Glutamatergic neuron (in vitro differentiated cells): ENCODE results near the gene TSHZ2. TPM values are rescaled to one million over a fixed set of nuclear protein-coding genes. Genes with fewer than 3 reads are reported as not detected.
"Not testable (repeated sequence)": the region's sequence is repeated elsewhere in the genome, so short reads cannot be mapped to it uniquely, and the experiment has no call there.

Experiments used
- DNase-seq: peaks from one replicate; pipeline ENCODE4 v3.0.0; 2022
- H3K27ac Mint-ChIP-seq: one replicate; pipeline ENCODE4 v1.8.0; 2020; ENCODE audit warnings: mild to moderate bottlenecking, mixed read lengths, inconsistent platforms; ENCODE audit not compliant: unreplicated experiment
- H3K27me3 Mint-ChIP-seq: one replicate; pipeline ENCODE4 v1.8.0; 2020; ENCODE audit warnings: mild to moderate bottlenecking, moderate library complexity, mixed read lengths, inconsistent platforms; ENCODE audit not compliant: unreplicated experiment
- H3K36me3 Mint-ChIP-seq: one replicate; pipeline ENCODE4 v1.8.0; 2020; ENCODE audit warnings: mild to moderate bottlenecking, mixed read lengths, inconsistent platforms; ENCODE audit not compliant: unreplicated experiment
- H3K4me1 Mint-ChIP-seq: one replicate; pipeline ENCODE4 v1.8.0; 2020; ENCODE audit warnings: mild to moderate bottlenecking, low read depth, mixed read lengths, inconsistent platforms; ENCODE audit not compliant: unreplicated experiment
- H3K4me3 Mint-ChIP-seq: one replicate; pipeline ENCODE4 v1.8.0; 2020; ENCODE audit warnings: mild to moderate bottlenecking, mixed read lengths, inconsistent platforms; ENCODE audit not compliant: unreplicated experiment
- H3K9me3 Mint-ChIP-seq: one replicate; pipeline ENCODE4 v1.8.0; 2020; ENCODE audit warnings: mild to moderate bottlenecking, moderate library complexity, mixed read lengths, inconsistent platforms; ENCODE audit not compliant: unreplicated experiment
- total RNA-seq: library from RNA; stranded (reverse); fragmentation: NEBNext Ultra II Directional; extraction: Animal tissue kit (Norgen Biotek cat#: 25700); gene quantifications from one replicate; pipeline ENCODE4 v1.2.1, GENCODE V29; 2021; ENCODE audit not compliant: unreplicated experiment
- TF ChIP-seq, protein P1 (sequence below): fragments of 200-600 bp; sonication (generic); IDR thresholded peaks from one replicate; pipeline ENCODE4 v1.5.0; 2021; ENCODE audit not compliant: partially characterized antibody, unreplicated experiment

TSHZ2 gene
- total RNA-seq, 1 donor from 2014 or later = 10.0 TPM

DNA sequence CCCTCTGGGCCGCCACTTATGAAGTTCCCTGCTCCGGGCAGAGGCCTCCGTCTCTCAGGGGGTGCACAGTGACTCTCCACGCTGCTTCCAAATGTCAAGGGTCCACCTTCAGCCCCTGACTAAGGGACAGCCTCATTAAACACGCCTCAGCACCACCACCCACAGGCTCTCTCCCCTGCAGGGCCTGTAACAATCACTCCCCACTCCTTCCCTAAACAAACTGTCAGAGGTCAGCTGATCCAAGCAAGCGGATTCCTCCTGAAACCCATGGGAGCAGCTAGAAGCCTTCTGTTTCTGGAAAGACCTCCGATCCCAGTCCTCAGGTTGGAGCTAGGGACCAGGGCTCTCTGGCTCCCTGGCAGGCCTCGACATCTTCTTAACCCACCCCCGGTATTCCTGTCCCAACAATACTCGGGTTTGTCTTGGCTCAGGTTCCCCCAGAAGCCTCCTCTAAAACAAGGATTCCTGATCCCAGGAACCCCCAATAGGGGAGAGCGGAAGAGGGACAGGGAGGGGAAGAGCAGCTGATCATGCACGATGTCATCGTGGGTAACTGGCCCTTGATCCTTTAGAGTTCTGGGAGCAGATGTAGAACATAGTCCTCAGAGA, 440.5 kb downstream of the TSHZ2 start:
- Mint-ChIP-seq H3K27me3 (no peaks in the 10 kb centered on the region), H3K4me3 (no peak overlapping the region), H3K9me3 (peaks cover 4% of the 10 kb centered on the region), H3K27ac (no peak overlapping the region), H3K36me3 (no peaks in the 10 kb centered on the region), H3K4me1 (peaks cover 5% of the 10 kb centered on the region)
- no peak for DNase-seq
- TF ChIP-seq, protein P1, sequence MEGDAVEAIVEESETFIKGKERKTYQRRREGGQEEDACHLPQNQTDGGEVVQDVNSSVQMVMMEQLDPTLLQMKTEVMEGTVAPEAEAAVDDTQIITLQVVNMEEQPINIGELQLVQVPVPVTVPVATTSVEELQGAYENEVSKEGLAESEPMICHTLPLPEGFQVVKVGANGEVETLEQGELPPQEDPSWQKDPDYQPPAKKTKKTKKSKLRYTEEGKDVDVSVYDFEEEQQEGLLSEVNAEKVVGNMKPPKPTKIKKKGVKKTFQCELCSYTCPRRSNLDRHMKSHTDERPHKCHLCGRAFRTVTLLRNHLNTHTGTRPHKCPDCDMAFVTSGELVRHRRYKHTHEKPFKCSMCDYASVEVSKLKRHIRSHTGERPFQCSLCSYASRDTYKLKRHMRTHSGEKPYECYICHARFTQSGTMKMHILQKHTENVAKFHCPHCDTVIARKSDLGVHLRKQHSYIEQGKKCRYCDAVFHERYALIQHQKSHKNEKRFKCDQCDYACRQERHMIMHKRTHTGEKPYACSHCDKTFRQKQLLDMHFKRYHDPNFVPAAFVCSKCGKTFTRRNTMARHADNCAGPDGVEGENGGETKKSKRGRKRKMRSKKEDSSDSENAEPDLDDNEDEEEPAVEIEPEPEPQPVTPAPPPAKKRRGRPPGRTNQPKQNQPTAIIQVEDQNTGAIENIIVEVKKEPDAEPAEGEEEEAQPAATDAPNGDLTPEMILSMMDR = no peak

DNA sequence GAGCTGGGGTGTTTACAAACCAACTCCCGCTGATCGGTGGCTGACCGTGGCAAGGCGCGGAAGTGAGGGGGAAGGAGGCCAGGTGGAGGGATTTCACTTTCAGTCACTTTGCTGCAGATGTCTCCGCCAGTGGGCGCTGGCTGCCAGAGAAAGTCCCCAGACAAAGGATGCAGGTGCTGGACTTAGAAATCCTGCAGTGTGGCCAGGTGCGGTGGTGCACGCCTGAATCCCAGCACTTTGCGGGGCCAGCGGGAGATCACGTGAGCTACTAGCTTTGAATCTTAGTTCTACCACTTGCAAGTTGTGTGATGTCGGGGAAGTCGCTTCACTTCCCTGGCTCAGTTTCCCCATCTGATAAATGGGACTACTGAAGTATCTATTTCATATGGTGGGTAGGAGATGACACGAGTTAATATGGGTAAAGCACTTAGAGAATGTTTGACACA, 441.1 kb downstream of the TSHZ2 start:
- Mint-ChIP-seq H3K4me3 (no peak overlapping the region), H3K4me1 (peaks cover 5% of the 10 kb centered on the region), H3K27ac (no peak overlapping the region), H3K27me3 (no peaks in the 10 kb centered on the region), H3K9me3 (peaks cover 4% of the 10 kb centered on the region), H3K36me3 (no peaks in the 10 kb centered on the region)
- TF ChIP-seq, protein P1 = peak; percentile 22
- DNase-seq = peak; percentile 32

DNA sequence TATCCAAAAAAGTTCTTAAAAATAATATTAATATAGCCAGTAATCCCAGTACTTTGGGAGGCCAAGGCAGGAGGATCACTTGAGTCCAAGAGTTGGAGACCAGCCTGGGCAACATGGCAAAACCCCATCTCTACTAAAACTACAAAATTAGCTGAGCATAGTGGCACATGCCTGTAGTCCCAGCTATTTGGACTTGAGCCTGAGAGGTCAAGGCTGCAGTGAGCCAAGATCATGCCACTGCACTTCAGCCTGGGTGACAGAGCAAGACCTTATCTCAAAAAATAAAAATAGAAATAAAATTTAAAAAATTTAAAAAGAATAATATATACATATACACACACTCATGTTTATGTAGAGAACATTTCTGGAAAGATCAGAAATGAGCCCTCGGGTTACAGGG, 441.7 kb downstream of the TSHZ2 start:
- not testable (repeated sequence) for DNase-seq, H3K36me3 Mint-ChIP-seq, H3K4me1 Mint-ChIP-seq, H3K27me3 Mint-ChIP-seq, H3K27ac Mint-ChIP-seq, H3K4me3 Mint-ChIP-seq, H3K9me3 Mint-ChIP-seq

DNA sequence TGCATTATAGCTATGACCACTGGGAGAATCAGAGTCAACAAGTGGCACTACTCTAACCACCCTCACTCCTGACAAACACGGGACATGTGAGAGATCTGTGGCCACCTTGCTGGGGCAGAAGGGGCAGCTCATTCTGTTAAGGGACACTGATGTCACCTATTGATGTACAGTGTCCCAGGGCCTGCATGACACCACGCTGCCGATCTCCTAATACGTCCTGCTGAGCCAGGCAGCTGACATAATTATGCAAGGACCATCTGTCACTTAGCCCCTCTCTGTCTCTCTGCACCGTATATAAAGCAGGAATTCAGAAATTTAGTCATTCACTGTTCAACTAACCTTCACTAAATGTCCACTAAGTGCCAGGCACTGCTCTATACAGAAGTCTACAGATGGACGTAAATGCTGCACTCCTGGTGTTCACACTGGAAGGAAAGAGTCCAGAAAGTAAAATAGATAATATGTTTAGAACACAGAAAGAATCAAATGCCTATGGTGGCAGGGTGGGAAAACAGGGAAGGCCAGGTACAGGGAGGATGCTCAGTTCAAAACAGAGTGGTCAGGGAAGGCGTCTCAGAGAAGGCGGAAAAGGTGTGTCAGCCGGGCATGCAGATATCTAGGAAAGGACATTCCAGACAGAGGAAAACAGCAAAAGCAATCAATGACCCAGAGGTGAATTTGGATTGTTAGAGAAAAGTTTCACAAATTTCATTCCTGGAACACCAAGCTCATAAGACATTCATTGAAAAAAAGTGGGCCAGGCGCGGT, 447.7 kb downstream of the TSHZ2 start:
- peaks cover 3% of the 10 kb centered on the region for H3K36me3 Mint-ChIP-seq
- no peaks in the 10 kb centered on the region for H3K27me3 Mint-ChIP-seq
- no peak overlapping the region for H3K4me3 Mint-ChIP-seq
- peaks cover 8% of the 10 kb centered on the region for H3K4me1 Mint-ChIP-seq
- peaks cover 3% of the 10 kb centered on the region for H3K9me3 Mint-ChIP-seq
- peak; percentile 27 for DNase-seq
- TF ChIP-seq, protein P1 = no peak
- H3K27ac Mint-ChIP-seq = peak overlapping the region; percentile 24

DNA sequence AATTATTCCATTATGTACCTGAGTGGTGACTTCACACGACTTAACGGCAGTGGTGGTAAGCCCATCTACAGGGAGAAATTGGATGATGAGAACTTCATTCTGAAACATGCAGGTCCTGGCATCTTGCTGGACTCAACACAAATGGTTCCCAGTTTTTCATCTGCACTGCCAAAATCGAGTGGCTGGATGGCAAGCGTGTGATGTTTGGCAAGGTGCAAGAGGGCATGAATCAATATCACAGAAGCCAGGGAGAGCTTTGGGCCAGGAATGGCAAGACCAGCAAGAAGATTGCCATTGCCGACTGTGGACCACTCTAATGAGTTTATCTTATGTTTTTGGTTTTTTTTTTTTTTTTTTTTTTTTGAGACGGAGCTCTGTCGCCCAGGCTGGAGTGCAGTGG, 449.2 kb downstream of the TSHZ2 start:
- no peaks in the 10 kb centered on the region for H3K27me3 Mint-ChIP-seq
- H3K36me3 Mint-ChIP-seq = peaks cover 3% of the 10 kb centered on the region
- no peak overlapping the region for H3K27ac Mint-ChIP-seq
- peaks cover 8% of the 10 kb centered on the region for H3K4me1 Mint-ChIP-seq
- DNase-seq = no peak
- H3K9me3 Mint-ChIP-seq = peaks cover 1% of the 10 kb centered on the region
- TF ChIP-seq, protein P1 = no peak
- no peak overlapping the region for H3K4me3 Mint-ChIP-seq
